Measurements from ENCODE around the gene SHC2. TPM values are rescaled to one million over a fixed set of nuclear protein-coding genes. Genes with fewer than 3 reads are reported as not detected.
"Not testable (repeated sequence)": the region's sequence is repeated elsewhere in the genome, so short reads cannot be mapped to it uniquely, and the experiment has no call there.

SHC2 gene
- total and polyA plus RNA-seq, 7 donors, result 2.2 to 9.7 (median 4.5) TPM

GRCh38 chr19:452829-453228 lies 8.0 kb downstream of the SHC2 start:
- Histone ChIP-seq H3K36me3 (ENCODE audit: insufficient read depth in 1 of 2, low read depth in 1 of 2) (no peaks in the 10 kb centered on the region), H3K4me1 (no peaks in the 10 kb centered on the region), H3K9me3 (no peaks in the 10 kb centered on the region), H3K27me3 (ENCODE audit: insufficient read depth in 3 of 3, low read length in 2 of 3) (peaks cover 0 to 4% (median 0%) of the 10 kb centered on the region in 3 donors), H3K27ac (no peak overlapping the region), H3K4me3 (no peak overlapping the region)
- no peak for DNase-seq
- 89 to 93% (median 90%) methylated on average over 16 of the region's 16 CpGs for WGBS, 3 donors
- ATAC-seq, result no peak
- intact Hi-C loops (cut with DNase I), result no loop called here
- no peak for TF ChIP-seq CTCF (IDR thresholded peaks at IDR 0.05)

GRCh38 chr19:450912-451481 lies 9.8 kb downstream of the SHC2 start:
- H3K9me3 ChIP-seq; DNase-seq; H3K27ac ChIP-seq; H3K27me3 ChIP-seq (ENCODE audit: insufficient read depth in 3 of 3, low read length in 2 of 3); ATAC-seq; H3K4me3 ChIP-seq; intact Hi-C loops (cut with DNase I); H3K36me3 ChIP-seq (ENCODE audit: insufficient read depth in 1 of 2, low read depth in 1 of 2); H3K4me1 ChIP-seq: not testable (repeated sequence)
- 94 to 98% (median 98%) methylated on average over 33 of the region's 33 CpGs for WGBS, 3 donors

GRCh38 chr19:449916-450315 lies 10.9 kb downstream of the SHC2 start:
- Histone ChIP-seq H3K4me3 (no peak overlapping the region), H3K9me3 (no peaks in the 10 kb centered on the region), H3K27me3 (ENCODE audit: insufficient read depth in 3 of 3, low read length in 2 of 3) (peaks cover 0 to 6% (median 0%) of the 10 kb centered on the region in 3 donors), H3K27ac (no peak overlapping the region), H3K36me3 (ENCODE audit: insufficient read depth in 1 of 2, low read depth in 1 of 2) (no peaks in the 10 kb centered on the region), H3K4me1 (no peaks in the 10 kb centered on the region)
- TF ChIP-seq CTCF (IDR thresholded peaks at IDR 0.05), result no peak
- ATAC-seq (no peak), DNase-seq (no peak)
- WGBS, 3 donors, result 91 to 95% (median 94%) methylated on average over 20 of the region's 20 CpGs
- intact Hi-C loops (cut with DNase I), result no loop called here

GRCh38 chr19:447816-448560 lies 12.8 kb downstream of the SHC2 start:
- WGBS, 3 donors, result 31 to 35% (median 31%) methylated on average over 30 to 31 of the region's 31 CpGs
- H3K4me3 ChIP-seq, result no peak overlapping the region
- no peak overlapping the region for H3K27ac ChIP-seq
- no peaks in the 10 kb centered on the region for H3K36me3 ChIP-seq (ENCODE audit: insufficient read depth in 1 of 2, low read depth in 1 of 2)
- ATAC-seq (peak in 1 of 4 donors; percentile 62), DNase-seq (no peak)
- peaks cover 0 to 6% (median 0%) of the 10 kb centered on the region in 3 donors for H3K27me3 ChIP-seq (ENCODE audit: insufficient read depth in 3 of 3, low read length in 2 of 3)
- intact Hi-C loops (cut with DNase I), result no loop called here
- H3K9me3 ChIP-seq, result no peaks in the 10 kb centered on the region
- TF ChIP-seq CTCF (IDR thresholded peaks at IDR 0.05), result no peak
- H3K4me1 ChIP-seq, result no peaks in the 10 kb centered on the region

GRCh38 chr19:447064-447426 lies 13.8 kb downstream of the SHC2 start:
- no peak for ATAC-seq
- DNase-seq, result no peak
- H3K27ac ChIP-seq, result no peak overlapping the region

More at GRCh38 chr19:447064-447426, 13.8 kb downstream of the SHC2 start:
- no peaks in the 10 kb centered on the region for H3K9me3 ChIP-seq
- H3K27me3 ChIP-seq (ENCODE audit: insufficient read depth in 3 of 3, low read length in 2 of 3), result peaks cover 0 to 6% (median 0%) of the 10 kb centered on the region in 3 donors
- H3K36me3 ChIP-seq (ENCODE audit: insufficient read depth in 1 of 2, low read depth in 1 of 2), result no peaks in the 10 kb centered on the region
- no peak for TF ChIP-seq CTCF (IDR thresholded peaks at IDR 0.05)
- H3K4me3 ChIP-seq, result no peak overlapping the region
- H3K4me1 ChIP-seq, result no peaks in the 10 kb centered on the region
- intact Hi-C loops (cut with DNase I), result no loop called here
- WGBS, 3 donors, result 76 to 88% (median 85%) methylated on average over 24 of the region's 24 CpGs

Data from psoas muscle (tissue), 8 donors.